Mesodermal cell (in vitro differentiated cells): ENCODE data around the gene MGMT.

Experiments
- H3K27ac ChIP-seq: 2 replicates; pipeline ENCODE4 v1.7.0; 2013; ENCODE audit warnings: mild to moderate bottlenecking, low read depth, low read length, moderate library complexity; ENCODE audit not compliant: severe bottlenecking
- H3K36me3 ChIP-seq: 2 replicates; pipeline ENCODE4 v1.7.1; 2013; ENCODE audit warnings: mild to moderate bottlenecking, low read length, moderate library complexity; ENCODE audit not compliant: control insufficient read depth, insufficient read depth
- H3K4me1 ChIP-seq: one replicate; pipeline ENCODE4 v1.7.1; 2013; ENCODE audit warnings: mild to moderate bottlenecking, low read length; ENCODE audit not compliant: insufficient read depth, control insufficient read depth, poor library complexity, severe bottlenecking
- H3K4me3 ChIP-seq: 2 replicates; pipeline ENCODE4 v1.7.0; 2013; ENCODE audit warnings: low read length, control low read depth, mild to moderate bottlenecking; ENCODE audit not compliant: insufficient read depth, poor library complexity, severe bottlenecking; ENCODE audit errors: extremely low read depth
- H3K9me3 ChIP-seq: 2 replicates; pipeline ENCODE4 v1.7.1; 2013; ENCODE audit warnings: mild to moderate bottlenecking, low read length, moderate library complexity; ENCODE audit not compliant: control insufficient read depth
- WGBS, 2 experiments: methylation state at CpG; one replicate each; pipeline ENCODE4 v1.1.5; 2013; ENCODE audit warnings: missing lambda C conversion rate in 2 of 2; ENCODE audit not compliant: insufficient coverage in 2 of 2; 5-methylcytosine and 5-hydroxymethylcytosine counted together

MGMT gene

GRCh38 chr10:129653428-129653827 is 186.4 kb downstream of the MGMT start:
- WGBS, 2 experiments: 90 to 95% methylated on average over 7 to 8 of the region's 8 CpGs
- H3K27ac ChIP-seq: no peak overlapping the region
- no peak overlapping the region for H3K4me3 ChIP-seq
- peaks cover 13% of the 10 kb centered on the region for H3K4me1 ChIP-seq
- H3K9me3 ChIP-seq: no peaks in the 10 kb centered on the region
- H3K36me3 ChIP-seq: no peaks in the 10 kb centered on the region

- no peak overlapping the region for H3K4me3 ChIP-seq
- H3K27ac ChIP-seq: no peak overlapping the region
- WGBS, 2 experiments: 89 to 97% methylated on average over 3 to 7 of the region's 11 CpGs
- H3K4me1 ChIP-seq: peaks cover 13% of the 10 kb centered on the region
- no peaks in the 10 kb centered on the region for H3K36me3 ChIP-seq
- no peaks in the 10 kb centered on the region for H3K9me3 ChIP-seq
These were observed 186.8 kb downstream of the MGMT start for GRCh38 chr10:129653861-129654260.

- WGBS, 2 experiments: 92% methylated on average over 2 of the region's 7 CpGs; no CpG with 5 or more reads in 1 of the 2 experiments
- H3K4me3 ChIP-seq: no peak overlapping the region
- H3K27ac ChIP-seq: no peak overlapping the region
- H3K9me3 ChIP-seq: no peaks in the 10 kb centered on the region
- no peaks in the 10 kb centered on the region for H3K36me3 ChIP-seq
- peaks cover 8% of the 10 kb centered on the region for H3K4me1 ChIP-seq
These were observed 187.4 kb downstream of the MGMT start for GRCh38 chr10:129654461-129654860.

- Histone ChIP-seq H3K4me1 (peaks cover 8% of the 10 kb centered on the region), H3K4me3 (no peak overlapping the region), H3K27ac (peak overlapping the region; percentile 45), H3K9me3 (no peaks in the 10 kb centered on the region), H3K36me3 (no peaks in the 10 kb centered on the region)
- WGBS, 2 experiments: 91 to 92% methylated on average over 9 to 16 of the region's 22 CpGs
These were observed 188.1 kb downstream of the MGMT start for GRCh38 chr10:129655007-129655678.

GRCh38 chr10:129655679-129656031 is 188.6 kb downstream of the MGMT start:
- Histone ChIP-seq H3K4me3 (no peak overlapping the region), H3K36me3 (no peaks in the 10 kb centered on the region), H3K4me1 (peaks cover 8% of the 10 kb centered on the region), H3K9me3 (no peaks in the 10 kb centered on the region), H3K27ac (peak overlapping the region; percentile 45)
- WGBS, 2 experiments: 93 to 94% methylated on average over 8 of the region's 8 CpGs

DNA sequence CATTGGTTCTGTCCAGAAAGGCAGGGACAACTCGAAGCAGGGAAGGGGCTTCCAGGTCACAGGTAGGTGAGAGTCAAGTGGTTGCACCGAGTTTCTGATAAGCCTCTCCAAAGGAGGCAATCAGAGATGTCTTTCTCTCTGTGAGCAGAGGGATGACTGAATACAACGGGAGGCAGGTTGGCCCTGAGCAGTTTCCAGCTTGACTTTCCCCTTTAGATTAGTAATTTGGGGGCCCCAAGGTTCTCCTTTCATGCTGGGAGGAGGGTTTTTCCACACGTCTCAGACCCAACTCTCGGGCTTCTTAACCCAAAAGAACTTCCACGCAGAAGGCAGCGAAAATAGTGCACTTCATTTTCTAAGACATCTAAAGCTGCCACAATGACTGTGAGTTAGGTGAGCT is 189.6 kb downstream of the MGMT start:
- 84 to 100% methylated on average over 2 to 3 of the region's 7 CpGs for WGBS, 2 experiments
- H3K4me3 ChIP-seq: no peak overlapping the region
- H3K4me1 ChIP-seq: peaks cover 9% of the 10 kb centered on the region
- H3K9me3 ChIP-seq: no peaks in the 10 kb centered on the region
- H3K27ac ChIP-seq: no peak overlapping the region
- H3K36me3 ChIP-seq: no peaks in the 10 kb centered on the region

DNA sequence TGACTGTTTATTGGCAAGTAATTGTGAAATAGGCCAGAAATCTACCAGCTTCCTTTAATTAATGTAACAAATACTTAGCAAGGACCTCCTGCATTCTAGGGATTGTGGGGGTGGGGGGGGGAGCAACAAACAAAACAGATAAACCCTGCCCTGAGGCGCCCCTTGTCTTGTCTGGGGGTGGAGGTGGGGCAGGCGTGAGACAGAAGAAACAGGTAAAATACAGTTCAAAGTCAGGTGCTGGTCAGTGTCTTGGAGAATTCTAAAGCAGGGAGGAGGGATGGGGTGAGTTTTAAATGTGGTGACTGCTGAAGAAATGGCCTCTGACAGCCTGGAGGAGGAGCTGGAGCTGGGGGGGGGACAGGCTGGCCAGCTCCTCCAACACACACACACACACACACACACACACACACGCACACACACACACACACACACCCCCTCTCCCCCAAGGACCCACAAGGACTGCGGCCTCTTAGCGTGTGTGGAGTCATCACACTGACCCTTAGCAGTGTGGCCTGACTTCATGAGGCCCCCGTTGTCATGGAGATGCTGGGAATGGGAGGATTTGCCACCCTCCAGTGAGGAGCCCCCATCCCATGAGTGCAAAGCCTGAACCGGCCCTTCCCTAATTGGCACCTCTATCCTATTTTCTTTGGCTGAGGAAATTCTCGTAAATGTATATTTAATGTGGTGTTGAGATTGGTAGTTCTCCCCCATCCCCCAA is 190.4 kb downstream of the MGMT start:
- Histone ChIP-seq H3K4me3 (no peak overlapping the region), H3K4me1 (peaks cover 17% of the 10 kb centered on the region), H3K36me3 (no peaks in the 10 kb centered on the region), H3K9me3 (no peaks in the 10 kb centered on the region), H3K27ac (no peak overlapping the region)
- WGBS, 2 experiments: 81 to 85% methylated on average over 3 to 5 of the region's 8 CpGs

GRCh38 chr10:129658376-129659072 is 191.5 kb downstream of the MGMT start:
- H3K9me3 ChIP-seq: no peaks in the 10 kb centered on the region
- H3K4me1 ChIP-seq: peaks cover 17% of the 10 kb centered on the region
- WGBS, 2 experiments: 48 to 57% methylated on average over 7 of the region's 9 CpGs
- no peak overlapping the region for H3K4me3 ChIP-seq
- no peak overlapping the region for H3K27ac ChIP-seq
- no peaks in the 10 kb centered on the region for H3K36me3 ChIP-seq

DNA sequence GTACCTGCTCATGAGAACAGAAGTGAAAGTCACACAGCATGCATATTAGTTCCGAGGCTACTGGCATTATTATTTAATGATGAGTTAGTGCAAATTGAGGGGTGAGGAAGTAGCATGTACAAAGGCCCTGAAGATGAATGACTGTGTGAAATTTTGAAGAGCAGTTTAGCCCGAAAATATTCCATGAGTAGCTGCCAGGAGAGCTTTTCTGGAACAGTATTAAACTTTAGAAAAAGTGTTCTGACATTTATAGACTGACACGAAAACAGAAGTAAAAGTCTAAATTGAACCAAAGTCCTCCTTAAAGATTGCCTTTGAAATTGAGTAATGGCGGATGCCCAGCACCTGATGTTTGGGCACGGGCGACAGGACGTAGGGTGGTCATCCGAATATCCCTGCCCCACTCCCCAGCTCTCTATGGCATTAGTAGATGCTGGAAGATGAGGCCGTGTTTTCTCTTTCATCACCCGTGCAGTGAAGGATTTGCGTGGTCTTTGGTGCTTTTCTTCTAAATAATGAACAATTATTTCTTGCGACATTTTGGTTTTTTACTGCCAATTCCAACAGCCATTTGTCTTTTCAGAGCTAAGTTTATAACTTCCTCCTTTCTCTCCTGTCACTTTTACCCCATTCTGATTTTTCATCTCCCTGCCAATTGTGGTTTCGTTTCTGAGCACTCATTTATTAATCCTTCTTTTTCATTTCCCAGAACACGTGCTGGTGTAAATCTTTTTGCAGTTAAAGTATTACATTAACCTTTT is 192.6 kb downstream of the MGMT start:
- H3K27ac ChIP-seq: no peak overlapping the region
- 90 to 95% methylated on average over 11 of the region's 14 CpGs for WGBS, 2 experiments
- peaks cover 17% of the 10 kb centered on the region for H3K4me1 ChIP-seq
- no peaks in the 10 kb centered on the region for H3K9me3 ChIP-seq
- no peak overlapping the region for H3K4me3 ChIP-seq
- no peaks in the 10 kb centered on the region for H3K36me3 ChIP-seq

DNA sequence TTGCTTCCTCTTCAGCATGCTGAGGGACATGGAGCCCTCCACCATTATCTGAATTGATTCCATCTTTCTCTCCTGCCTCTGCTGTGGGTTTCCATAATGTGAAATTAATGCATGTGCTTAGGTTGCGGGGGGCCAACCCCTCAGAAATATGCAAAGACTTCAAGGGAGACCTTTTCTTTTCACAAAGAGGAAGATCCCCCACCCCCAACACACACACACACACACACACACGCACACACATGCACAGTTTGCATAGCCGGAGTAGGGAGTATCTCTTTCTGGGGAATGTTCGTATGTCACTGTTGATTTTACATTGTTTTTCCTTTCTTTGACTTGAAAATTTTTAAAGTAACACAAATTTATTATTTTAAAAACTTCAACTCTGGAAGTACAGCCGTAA is 193.5 kb downstream of the MGMT start:
- peaks cover 13% of the 10 kb centered on the region for H3K4me1 ChIP-seq
- WGBS, 2 experiments: no CpG with 5 or more reads among the region's 5 CpGs
- H3K36me3 ChIP-seq: no peaks in the 10 kb centered on the region
- no peak overlapping the region for H3K4me3 ChIP-seq
- no peak overlapping the region for H3K27ac ChIP-seq
- H3K9me3 ChIP-seq: no peaks in the 10 kb centered on the region
